LNCAP (cell line): ENCODE results near the gene TSSK6.
A peak's percentile ranks its signal among the peaks of the same experiment; 100 is the strongest.

Source experiments
- CTCF ChIP-seq: fragments of 450-650 bp; IDR thresholded peaks from 2 replicates; pipeline ENCODE4 v1.5.1; 2017; ENCODE audit warnings: mild to moderate bottlenecking

The TSSK6 gene

GRCh38 chr19:19554074-19555023 is 39.0 kb upstream of the TSSK6 start:
- TF ChIP-seq CTCF, result peak; percentile 86

DNA sequence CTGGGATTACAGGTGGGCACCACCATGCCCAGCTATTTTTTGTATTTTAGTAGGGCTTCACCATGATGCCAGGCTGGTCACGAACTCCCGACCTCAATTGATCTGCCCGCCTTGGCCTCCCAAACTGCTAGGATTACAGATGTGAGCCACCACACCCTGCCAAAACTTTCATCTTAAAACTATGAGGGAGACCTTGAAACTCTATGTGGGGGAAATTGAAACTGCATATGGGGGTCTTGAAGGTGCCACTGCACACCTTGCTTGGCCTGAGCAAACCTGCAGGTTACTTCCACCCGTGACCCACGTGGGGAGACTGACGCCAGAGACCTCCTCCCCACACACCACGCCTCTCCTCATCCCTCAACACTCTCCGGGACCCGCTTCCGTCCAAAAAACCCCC is 38.3 kb upstream of the TSSK6 start:
- no peak for TF ChIP-seq CTCF

DNA sequence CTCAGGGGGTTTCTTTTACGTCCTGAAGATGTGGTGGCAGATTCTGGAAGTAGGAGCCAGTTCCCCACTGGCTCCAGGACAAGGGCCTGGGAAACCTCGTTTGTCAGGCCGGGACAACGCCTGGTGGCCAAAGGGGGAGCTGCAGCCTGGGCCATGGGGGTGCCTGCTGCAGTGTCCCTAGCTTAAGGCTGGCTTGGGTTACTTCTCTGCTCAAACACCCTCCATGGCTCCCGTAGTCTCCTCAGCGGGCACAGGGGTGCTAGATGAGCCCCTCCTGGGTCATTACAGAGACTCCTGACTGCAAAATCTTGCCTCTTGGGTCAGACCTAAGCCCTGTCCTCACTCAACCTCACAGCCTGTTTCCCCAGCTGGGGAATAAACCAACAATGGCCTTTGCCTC is 37.5 kb upstream of the TSSK6 start:
- TF ChIP-seq CTCF, result peak; percentile 47

GRCh38 chr19:19551853-19552192 is 36.5 kb upstream of the TSSK6 start:
- TF ChIP-seq CTCF, result no peak

GRCh38 chr19:19550972-19551852 is 35.9 kb upstream of the TSSK6 start:
- TF ChIP-seq CTCF, result no peak

DNA sequence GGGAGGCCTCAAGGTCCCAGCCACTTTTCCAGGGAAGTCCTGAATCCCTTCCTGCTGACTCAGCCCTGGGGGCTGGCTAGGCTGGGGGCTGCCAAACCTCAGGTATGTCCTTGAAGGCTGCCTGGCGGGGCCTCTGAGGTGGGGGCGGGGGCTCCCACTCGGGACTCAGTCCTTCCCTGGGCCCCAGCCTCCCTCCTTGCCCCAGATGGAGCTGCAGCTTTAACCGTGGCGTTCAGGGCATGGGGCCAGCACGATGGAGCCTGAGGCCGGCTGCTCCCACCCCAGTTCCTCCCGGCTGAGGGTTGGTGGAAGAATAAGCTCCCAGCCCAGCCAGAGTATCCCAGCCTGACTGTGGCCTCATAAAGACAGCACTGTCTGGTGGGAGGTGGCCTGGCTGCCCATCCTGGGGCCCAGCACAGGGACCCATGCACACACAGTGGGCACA is 35.2 kb upstream of the TSSK6 start:
- TF ChIP-seq CTCF, result no peak

DNA sequence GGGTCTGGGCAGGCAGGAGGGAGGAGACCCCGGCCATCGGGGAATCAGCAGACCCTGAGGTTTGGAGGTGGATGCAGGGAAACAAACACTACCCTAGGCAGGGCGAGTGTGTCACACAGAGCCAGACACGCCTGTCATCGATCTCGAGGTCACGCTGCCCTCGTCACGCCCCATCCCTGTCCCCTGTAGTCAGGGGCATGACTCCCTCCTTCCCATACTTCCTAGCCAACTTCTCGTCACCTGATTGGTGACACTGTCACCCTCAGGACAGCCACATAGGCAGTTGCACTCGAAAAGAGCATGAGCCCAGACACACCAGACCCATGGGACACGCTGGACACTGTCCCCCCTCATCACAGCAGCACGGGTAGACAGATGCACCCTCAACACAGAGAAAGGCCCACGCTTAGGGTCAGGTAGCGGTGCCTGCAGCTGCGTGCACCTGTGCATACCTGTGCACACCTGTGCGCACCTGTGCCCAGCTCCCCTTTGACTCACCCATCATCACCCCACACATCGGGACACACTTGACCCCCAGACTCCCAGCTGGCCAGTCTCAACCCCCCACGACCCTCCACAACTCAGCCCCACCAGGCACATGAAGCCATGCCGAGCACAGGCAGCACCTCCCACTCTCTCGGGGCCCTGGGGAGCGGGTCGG is 34.6 kb upstream of the TSSK6 start:
- no peak for TF ChIP-seq CTCF
